GM23338 (cell line): ENCODE data around the gene CIAO3.
"Not testable (repeated sequence)": the region's sequence is repeated elsewhere in the genome, so short reads cannot be mapped to it uniquely, and the experiment has no call there.

Source experiments
- CREB1 ChIP-seq: fragments of 250-450 bp; sonication (Bioruptor Pico); IDR thresholded peaks from 2 replicates; pipeline ENCODE4 v1.5.0; 2020; ENCODE audit warnings: low read depth, mild to moderate bottlenecking, moderate library complexity
- EZH2 ChIP-seq: fragments of 200-600 bp; sonication (generic); IDR thresholded peaks from one replicate; pipeline ENCODE4 v1.8.0; 2017; ENCODE audit warnings: antibody characterized with exemption, mild to moderate bottlenecking, low read depth; ENCODE audit not compliant: unreplicated experiment
- EZH2phosphoT487 ChIP-seq: fragments of 200-600 bp; sonication (generic); IDR thresholded peaks from one replicate; pipeline ENCODE4 v1.8.1; 2018; ENCODE audit warnings: antibody characterized with exemption; ENCODE audit not compliant: unreplicated experiment
- NANOG ChIP-seq: IDR thresholded peaks from 2 replicates; pipeline ENCODE4 v1.6.1; 2016; ENCODE audit warnings: antibody characterized with exemption, borderline replicate concordance
- POLR2AphosphoS5 ChIP-seq: IDR thresholded peaks from 2 replicates; pipeline ENCODE4 v1.6.1; 2016; ENCODE audit warnings: antibody characterized with exemption, low read depth
- STAT1 ChIP-seq: IDR thresholded peaks from one replicate; pipeline ENCODE4 v1.6.1; 2016; ENCODE audit warnings: antibody characterized with exemption; ENCODE audit not compliant: unreplicated experiment
- TF ChIP-seq, protein P1 (sequence below), 2 experiments: fragments of 200-600 bp in 1 of 2; sonication (generic) in 1 of 2; conservative IDR thresholded peaks; 2 replicates each; pipeline versions ENCODE4 v1.5.1 to v1.6.1; 2016 to 2017; ENCODE audit warnings: antibody characterized with exemption in 2 of 2, low read depth in 2 of 2, mild to moderate bottlenecking in 2 of 2, moderate library complexity in 1 of 2
- TF ChIP-seq, protein P2 (sequence below): IDR thresholded peaks from one replicate; pipeline ENCODE4 v1.6.1; 2018; ENCODE audit warnings: antibody characterized with exemption; ENCODE audit not compliant: unreplicated experiment
- TF ChIP-seq, protein P3 (sequence below): IDR thresholded peaks from 2 replicates; pipeline ENCODE4 v1.6.1; 2016; ENCODE audit warnings: antibody characterized with exemption

DNA sequence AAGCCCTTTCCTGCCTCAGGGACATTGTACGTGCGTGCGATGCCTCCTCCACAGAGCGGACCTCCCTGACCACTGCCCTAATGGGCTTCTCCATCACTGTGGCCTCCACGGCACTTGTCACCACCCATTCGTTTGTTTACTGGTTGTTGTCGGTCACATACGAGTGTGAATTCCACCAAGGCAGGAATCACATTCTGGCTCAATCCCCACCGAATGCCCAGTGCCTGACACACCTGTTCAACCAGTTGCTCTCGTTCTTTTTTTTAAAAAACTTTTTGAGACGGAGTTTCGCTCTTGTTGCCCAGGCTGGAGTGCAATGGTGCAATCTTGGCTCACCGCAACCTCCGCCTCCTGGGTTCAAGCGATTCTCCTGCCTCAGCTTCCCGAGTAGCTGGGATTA lies 49.6 kb downstream of the CIAO3 start:
- TF ChIP-seq, protein P1, sequence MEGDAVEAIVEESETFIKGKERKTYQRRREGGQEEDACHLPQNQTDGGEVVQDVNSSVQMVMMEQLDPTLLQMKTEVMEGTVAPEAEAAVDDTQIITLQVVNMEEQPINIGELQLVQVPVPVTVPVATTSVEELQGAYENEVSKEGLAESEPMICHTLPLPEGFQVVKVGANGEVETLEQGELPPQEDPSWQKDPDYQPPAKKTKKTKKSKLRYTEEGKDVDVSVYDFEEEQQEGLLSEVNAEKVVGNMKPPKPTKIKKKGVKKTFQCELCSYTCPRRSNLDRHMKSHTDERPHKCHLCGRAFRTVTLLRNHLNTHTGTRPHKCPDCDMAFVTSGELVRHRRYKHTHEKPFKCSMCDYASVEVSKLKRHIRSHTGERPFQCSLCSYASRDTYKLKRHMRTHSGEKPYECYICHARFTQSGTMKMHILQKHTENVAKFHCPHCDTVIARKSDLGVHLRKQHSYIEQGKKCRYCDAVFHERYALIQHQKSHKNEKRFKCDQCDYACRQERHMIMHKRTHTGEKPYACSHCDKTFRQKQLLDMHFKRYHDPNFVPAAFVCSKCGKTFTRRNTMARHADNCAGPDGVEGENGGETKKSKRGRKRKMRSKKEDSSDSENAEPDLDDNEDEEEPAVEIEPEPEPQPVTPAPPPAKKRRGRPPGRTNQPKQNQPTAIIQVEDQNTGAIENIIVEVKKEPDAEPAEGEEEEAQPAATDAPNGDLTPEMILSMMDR (conservative IDR thresholded peaks at IDR 0.05; ENCODE audit: low read depth in 2 of 2): not testable (repeated sequence)
- not testable (repeated sequence) for TF ChIP-seq CREB1 (CRISPR knock-in tag); EZH2; NANOG; EZH2phosphoT487; POLR2AphosphoS5; STAT1
- TF ChIP-seq, protein P2, sequence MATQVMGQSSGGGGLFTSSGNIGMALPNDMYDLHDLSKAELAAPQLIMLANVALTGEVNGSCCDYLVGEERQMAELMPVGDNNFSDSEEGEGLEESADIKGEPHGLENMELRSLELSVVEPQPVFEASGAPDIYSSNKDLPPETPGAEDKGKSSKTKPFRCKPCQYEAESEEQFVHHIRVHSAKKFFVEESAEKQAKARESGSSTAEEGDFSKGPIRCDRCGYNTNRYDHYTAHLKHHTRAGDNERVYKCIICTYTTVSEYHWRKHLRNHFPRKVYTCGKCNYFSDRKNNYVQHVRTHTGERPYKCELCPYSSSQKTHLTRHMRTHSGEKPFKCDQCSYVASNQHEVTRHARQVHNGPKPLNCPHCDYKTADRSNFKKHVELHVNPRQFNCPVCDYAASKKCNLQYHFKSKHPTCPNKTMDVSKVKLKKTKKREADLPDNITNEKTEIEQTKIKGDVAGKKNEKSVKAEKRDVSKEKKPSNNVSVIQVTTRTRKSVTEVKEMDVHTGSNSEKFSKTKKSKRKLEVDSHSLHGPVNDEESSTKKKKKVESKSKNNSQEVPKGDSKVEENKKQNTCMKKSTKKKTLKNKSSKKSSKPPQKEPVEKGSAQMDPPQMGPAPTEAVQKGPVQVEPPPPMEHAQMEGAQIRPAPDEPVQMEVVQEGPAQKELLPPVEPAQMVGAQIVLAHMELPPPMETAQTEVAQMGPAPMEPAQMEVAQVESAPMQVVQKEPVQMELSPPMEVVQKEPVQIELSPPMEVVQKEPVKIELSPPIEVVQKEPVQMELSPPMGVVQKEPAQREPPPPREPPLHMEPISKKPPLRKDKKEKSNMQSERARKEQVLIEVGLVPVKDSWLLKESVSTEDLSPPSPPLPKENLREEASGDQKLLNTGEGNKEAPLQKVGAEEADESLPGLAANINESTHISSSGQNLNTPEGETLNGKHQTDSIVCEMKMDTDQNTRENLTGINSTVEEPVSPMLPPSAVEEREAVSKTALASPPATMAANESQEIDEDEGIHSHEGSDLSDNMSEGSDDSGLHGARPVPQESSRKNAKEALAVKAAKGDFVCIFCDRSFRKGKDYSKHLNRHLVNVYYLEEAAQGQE: not testable (repeated sequence)
- TF ChIP-seq, protein P3, sequence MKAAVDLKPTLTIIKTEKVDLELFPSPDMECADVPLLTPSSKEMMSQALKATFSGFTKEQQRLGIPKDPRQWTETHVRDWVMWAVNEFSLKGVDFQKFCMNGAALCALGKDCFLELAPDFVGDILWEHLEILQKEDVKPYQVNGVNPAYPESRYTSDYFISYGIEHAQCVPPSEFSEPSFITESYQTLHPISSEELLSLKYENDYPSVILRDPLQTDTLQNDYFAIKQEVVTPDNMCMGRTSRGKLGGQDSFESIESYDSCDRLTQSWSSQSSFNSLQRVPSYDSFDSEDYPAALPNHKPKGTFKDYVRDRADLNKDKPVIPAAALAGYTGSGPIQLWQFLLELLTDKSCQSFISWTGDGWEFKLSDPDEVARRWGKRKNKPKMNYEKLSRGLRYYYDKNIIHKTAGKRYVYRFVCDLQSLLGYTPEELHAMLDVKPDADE: not testable (repeated sequence)
